Progenitor cell of endocrine pancreas (in vitro differentiated cells): ENCODE results near the gene DNM3. TPM values are rescaled to one million over a fixed set of nuclear protein-coding genes. Genes with fewer than 3 reads are reported as not detected.
A peak's percentile ranks its signal among the peaks of the same experiment; 100 is the strongest.

Source experiments
- DNase-seq: peaks from one replicate; pipeline ENCODE4 v3.0.0; 2021; ENCODE audit warnings: low spot score; ENCODE audit not compliant: unreplicated experiment
- H3K27ac Mint-ChIP-seq: 2 replicates; pipeline ENCODE4 v1.8.0; 2021; ENCODE audit warnings: mild to moderate bottlenecking, moderate library complexity, mixed read lengths
- H3K27me3 Mint-ChIP-seq: 2 replicates; pipeline ENCODE4 v1.8.0; 2021; ENCODE audit warnings: mixed read lengths
- H3K36me3 Mint-ChIP-seq: 2 replicates; pipeline ENCODE4 v1.8.0; 2022; ENCODE audit warnings: mixed read lengths; ENCODE audit not compliant: insufficient read depth
- H3K4me1 Mint-ChIP-seq: 2 replicates; pipeline ENCODE4 v1.8.0; 2021; ENCODE audit warnings: low read depth, mixed read lengths
- H3K4me3 Mint-ChIP-seq: 2 replicates; pipeline ENCODE4 v1.8.0; 2021; ENCODE audit warnings: low read depth, mild to moderate bottlenecking, moderate library complexity, mixed read lengths
- H3K9me3 Mint-ChIP-seq: 2 replicates; pipeline ENCODE4 v1.8.0; 2021; ENCODE audit warnings: low read depth, mixed read lengths
- CTCF ChIP-seq: fragments of 200-600 bp; sonication (generic); IDR thresholded peaks from one replicate; pipeline ENCODE4 v1.5.0; 2021; ENCODE audit warnings: antibody characterized with exemption, mild to moderate bottlenecking; ENCODE audit not compliant: unreplicated experiment
- total RNA-seq: library from RNA; stranded (reverse); gene quantifications from 2 replicates; pipeline ENCODE4 v1.2.1, GENCODE V29; 2021

Gene DNM3
- total RNA-seq, 1 donor from 2014 or later: 0.48 TPM

- no peak overlapping the region for H3K4me3 Mint-ChIP-seq
- no peak overlapping the region for H3K27ac Mint-ChIP-seq
- H3K27me3 Mint-ChIP-seq: no peaks in the 10 kb centered on the region
- H3K36me3 Mint-ChIP-seq: peaks cover 2% of the 10 kb centered on the region
- TF ChIP-seq CTCF: no peak
- DNase-seq: no peak
- H3K9me3 Mint-ChIP-seq: no peaks in the 10 kb centered on the region
- H3K4me1 Mint-ChIP-seq: peaks cover 39% of the 10 kb centered on the region
Observed at GRCh38 chr1:172395576-172395975, 554.3 kb downstream of the DNM3 start.

GRCh38 chr1:172397221-172397620 is 555.9 kb downstream of the DNM3 start:
- Mint-ChIP-seq H3K9me3 (no peaks in the 10 kb centered on the region), H3K4me1 (peaks cover 29% of the 10 kb centered on the region), H3K27me3 (no peaks in the 10 kb centered on the region), H3K36me3 (peaks cover 2% of the 10 kb centered on the region), H3K27ac (no peak overlapping the region), H3K4me3 (no peak overlapping the region)
- no peak for TF ChIP-seq CTCF
- no peak for DNase-seq

GRCh38 chr1:172397633-172398032 is 556.3 kb downstream of the DNM3 start:
- peaks cover 2% of the 10 kb centered on the region for H3K36me3 Mint-ChIP-seq
- H3K27me3 Mint-ChIP-seq: no peaks in the 10 kb centered on the region
- no peaks in the 10 kb centered on the region for H3K9me3 Mint-ChIP-seq
- no peak for TF ChIP-seq CTCF
- H3K4me1 Mint-ChIP-seq: peaks cover 29% of the 10 kb centered on the region
- no peak overlapping the region for H3K4me3 Mint-ChIP-seq
- DNase-seq: no peak
- H3K27ac Mint-ChIP-seq: no peak overlapping the region

- Mint-ChIP-seq H3K9me3 (no peaks in the 10 kb centered on the region), H3K27ac (no peak overlapping the region), H3K4me3 (no peak overlapping the region), H3K27me3 (no peaks in the 10 kb centered on the region), H3K4me1 (peaks cover 29% of the 10 kb centered on the region), H3K36me3 (peaks cover 2% of the 10 kb centered on the region)
- DNase-seq: no peak
- TF ChIP-seq CTCF: no peak
Observed at GRCh38 chr1:172398193-172398592, 556.9 kb downstream of the DNM3 start.

DNA sequence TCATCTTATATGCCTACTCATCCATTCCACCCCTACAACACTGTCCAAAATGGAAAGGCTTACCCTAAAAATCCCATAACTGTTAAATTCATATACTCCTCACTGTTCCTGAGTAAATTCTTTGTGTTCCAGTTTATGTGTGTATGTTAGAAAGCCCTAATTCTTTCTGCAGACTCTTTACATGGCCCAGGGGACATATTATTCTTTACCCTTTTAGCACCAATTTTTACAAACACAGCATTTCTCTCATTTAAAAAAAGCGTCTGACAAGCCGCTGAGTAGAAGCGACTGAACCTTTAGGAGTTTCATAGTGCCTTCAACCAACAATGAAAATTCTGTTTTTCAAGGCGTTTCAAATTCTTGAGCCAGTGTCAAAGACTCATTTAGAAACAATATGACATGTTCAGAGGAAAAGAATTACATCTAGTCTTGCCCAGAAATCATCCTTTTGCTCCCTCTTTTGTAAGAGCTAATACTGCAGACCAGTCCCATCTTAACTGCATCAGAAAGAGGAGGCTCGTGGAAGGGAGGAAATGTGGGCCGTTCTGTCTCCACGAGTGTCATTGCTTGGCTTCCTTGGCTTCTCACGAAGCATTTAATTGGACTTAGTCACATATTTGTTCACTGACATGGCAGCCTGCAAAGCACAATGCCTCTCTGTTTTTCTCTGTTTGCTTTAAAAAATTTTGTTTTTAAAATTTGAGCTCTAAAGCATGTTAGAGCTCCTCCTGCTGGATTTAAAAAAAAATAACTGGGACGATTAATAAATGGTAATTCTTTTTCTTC is 557.9 kb downstream of the DNM3 start:
- no peak for DNase-seq
- Mint-ChIP-seq H3K9me3 (no peaks in the 10 kb centered on the region), H3K4me1 (peaks cover 28% of the 10 kb centered on the region), H3K36me3 (no peaks in the 10 kb centered on the region), H3K27ac (peak overlapping the region; percentile 91), H3K27me3 (no peaks in the 10 kb centered on the region), H3K4me3 (peak overlapping the region; percentile 28)
- peak; percentile 65 for TF ChIP-seq CTCF
